Mesenchymal stem cell (in vitro differentiated cells and primary cell): ENCODE measurements around the gene RNF40.

ENCODE experiments used
- DNase-seq: peaks from one replicate; pipeline ENCODE4 v3.0.0-alpha.2; 2013
- H2AFZ ChIP-seq: one replicate; pipeline ENCODE4 v1.6.1; 2013; ENCODE audit warnings: low read depth, mild to moderate bottlenecking, control low read depth, inconsistent platforms, low read length, moderate library complexity
- H2AK5ac ChIP-seq: 2 replicates; pipeline ENCODE4 v1.6.1; 2013; ENCODE audit warnings: low read length, moderate library complexity, mild to moderate bottlenecking, inconsistent platforms; ENCODE audit not compliant: severe bottlenecking
- H2BK120ac ChIP-seq: one replicate; pipeline ENCODE4 v1.6.1; 2013; ENCODE audit warnings: low read depth, mild to moderate bottlenecking, inconsistent platforms, low read length, moderate library complexity
- H2BK12ac ChIP-seq, 2 experiments: one replicate each; pipeline ENCODE4 v1.6.1; 2013; ENCODE audit warnings: inconsistent platforms in 2 of 2, low read length in 2 of 2, mild to moderate bottlenecking in 2 of 2, moderate library complexity in 2 of 2, control low read depth in 1 of 2
- H2BK15ac ChIP-seq: one replicate; pipeline ENCODE4 v1.6.1; 2013; ENCODE audit warnings: mild to moderate bottlenecking, low read depth, inconsistent platforms; ENCODE audit not compliant: poor library complexity, severe bottlenecking
- H2BK5ac ChIP-seq: 2 replicates; pipeline ENCODE4 v1.6.1; 2013; ENCODE audit warnings: low read depth, mild to moderate bottlenecking, low read length, control low read depth, inconsistent platforms; ENCODE audit not compliant: poor library complexity, severe bottlenecking
- H3K14ac ChIP-seq, 2 experiments: one replicate each; pipeline ENCODE4 v1.6.1; 2013; ENCODE audit warnings: inconsistent platforms in 2 of 2, low read length in 2 of 2, control low read depth in 1 of 2, mild to moderate bottlenecking in 1 of 2, moderate library complexity in 1 of 2
- H3K18ac ChIP-seq, 2 experiments: one replicate each; pipeline ENCODE4 v1.6.1; 2013; ENCODE audit warnings: inconsistent platforms in 2 of 2, low read length in 2 of 2, control low read depth in 1 of 2, low read depth in 1 of 2, mild to moderate bottlenecking in 1 of 2
- H3K23ac ChIP-seq, 2 experiments: one replicate each; pipeline ENCODE4 v1.6.1; 2013; ENCODE audit warnings: inconsistent platforms in 2 of 2, low read length in 2 of 2, mild to moderate bottlenecking in 2 of 2, moderate library complexity in 2 of 2, control low read depth in 1 of 2
- H3K27ac ChIP-seq: 2 replicates; pipeline ENCODE4 v1.5.1; 2013; ENCODE audit warnings: mild to moderate bottlenecking, moderate library complexity, low read length, control low read depth, inconsistent platforms; ENCODE audit not compliant: poor library complexity, severe bottlenecking
- H3K27me3 ChIP-seq, 2 experiments: 2 replicates each; pipeline versions ENCODE4 v1.6.1 to v1.7.0; 2013; ENCODE audit warnings: low read length in 2 of 2, mild to moderate bottlenecking in 2 of 2, moderate library complexity in 2 of 2, control low read depth in 1 of 2, inconsistent platforms in 1 of 2; ENCODE audit not compliant: control insufficient read depth in 1 of 2, insufficient read depth in 1 of 2
- H3K36me3 ChIP-seq, 2 experiments: 2 replicates each; pipeline versions ENCODE4 v1.6.1 to v1.7.0; 2013; ENCODE audit warnings: low read length in 2 of 2, control low read depth in 1 of 2, inconsistent platforms in 1 of 2, low read depth in 1 of 2, mild to moderate bottlenecking in 1 of 2; ENCODE audit not compliant: insufficient read depth in 2 of 2, control insufficient read depth in 1 of 2
- H3K4ac ChIP-seq, 2 experiments: one replicate each; pipeline ENCODE4 v1.6.1; 2013; ENCODE audit warnings: inconsistent platforms in 2 of 2, low read length in 2 of 2, mild to moderate bottlenecking in 2 of 2, moderate library complexity in 2 of 2, control low read depth in 1 of 2, low read depth in 1 of 2
- H3K4me1 ChIP-seq: 2 replicates; pipeline ENCODE4 v1.6.1; 2013; ENCODE audit warnings: low read depth, low read length, control low read depth; ENCODE audit not compliant: control insufficient read depth, insufficient read depth
- H3K4me2 ChIP-seq: 2 replicates; pipeline ENCODE4 v1.6.1; 2013; ENCODE audit warnings: low read length, mild to moderate bottlenecking, inconsistent platforms; ENCODE audit not compliant: poor library complexity, severe bottlenecking
- H3K4me3 ChIP-seq, 2 experiments: 2 replicates each; pipeline versions ENCODE4 v1.5.1 to v1.7.0; 2013; ENCODE audit warnings: low read length in 2 of 2, mild to moderate bottlenecking in 2 of 2, control low read depth in 1 of 2, low read depth in 1 of 2; ENCODE audit not compliant: insufficient read depth in 1 of 2
- H3K79me1 ChIP-seq: replicated peaks from 2 replicates; pipeline ENCODE4 v1.6.1; 2013; ENCODE audit warnings: mild to moderate bottlenecking, control low read depth, low read length, inconsistent platforms; ENCODE audit not compliant: poor library complexity, severe bottlenecking
- H3K9ac ChIP-seq: 2 replicates; pipeline ENCODE4 v1.7.0; 2013; ENCODE audit warnings: mild to moderate bottlenecking, low read length, moderate library complexity
- H3K9me3 ChIP-seq: 2 replicates; pipeline ENCODE4 v1.7.0; 2013; ENCODE audit warnings: mild to moderate bottlenecking, low read length; ENCODE audit not compliant: control insufficient read depth
- H4K8ac ChIP-seq: one replicate; pipeline ENCODE4 v1.6.1; 2013; ENCODE audit warnings: inconsistent platforms, mild to moderate bottlenecking, low read length, moderate library complexity
- H4K91ac ChIP-seq: one replicate; pipeline ENCODE4 v1.6.1; 2013; ENCODE audit warnings: mild to moderate bottlenecking, low read length, inconsistent platforms
- WGBS: methylation state at CpG from one replicate; pipeline ENCODE4 v1.1.7; 2013; ENCODE audit warnings: mixed read lengths; 5-methylcytosine and 5-hydroxymethylcytosine counted together

The RNF40 gene

DNA sequence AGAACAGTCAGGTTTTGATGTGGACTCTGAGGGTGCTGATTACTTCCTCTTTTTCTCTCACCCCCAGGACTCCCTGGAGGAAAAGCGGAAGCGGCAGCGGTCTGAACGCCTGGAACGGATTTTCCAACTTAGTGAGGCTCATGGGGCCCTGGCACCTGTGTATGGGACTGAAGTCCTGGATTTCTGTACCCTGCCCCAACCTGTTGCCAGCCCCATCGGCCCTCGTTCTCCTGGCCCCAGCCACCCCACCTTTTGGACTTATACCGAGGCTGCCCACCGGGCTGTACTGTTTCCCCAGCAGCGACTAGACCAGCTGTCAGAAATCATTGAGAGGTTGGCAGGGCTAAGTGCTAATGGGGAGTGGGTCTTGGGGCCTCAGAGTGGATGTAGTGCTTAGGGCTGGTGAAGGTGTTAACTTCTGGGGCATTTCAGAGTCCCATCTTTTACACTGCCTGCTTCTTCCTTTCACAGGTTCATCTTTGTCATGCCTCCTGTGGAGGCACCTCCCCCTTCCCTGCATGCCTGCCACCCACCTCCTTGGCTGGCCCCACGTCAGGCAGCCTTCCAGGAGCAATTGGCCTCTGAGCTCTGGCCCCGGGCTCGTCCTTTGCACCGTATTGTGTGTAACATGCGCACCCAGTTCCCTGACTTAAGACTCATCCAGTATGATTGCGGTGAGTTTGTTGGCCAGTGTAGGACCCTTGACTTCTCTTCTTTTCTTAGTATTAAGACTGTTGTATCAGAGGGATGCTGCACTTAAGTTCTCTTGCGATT lies 33.0 kb upstream of the RNF40 start:
- H3K36me3 ChIP-seq, result peaks cover 64 to 96% of the 10 kb centered on the region in 2 experiments
- no peak overlapping the region for H3K14ac ChIP-seq
- H3K27ac ChIP-seq, result no peak overlapping the region
- H4K91ac ChIP-seq, result no peak overlapping the region
- no peak overlapping the region for H2AFZ ChIP-seq
- no peak for DNase-seq
- H3K27me3 ChIP-seq, result no peaks in the 10 kb centered on the region
- no peak overlapping the region for H2BK120ac ChIP-seq
- H3K9ac ChIP-seq, result no peak overlapping the region
- no peak overlapping the region for H2BK15ac ChIP-seq
- WGBS, result 96% methylated on average over 16 of the region's 17 CpGs
- H3K18ac ChIP-seq, result no peak overlapping the region
- peaks cover 38% of the 10 kb centered on the region for H3K79me1 ChIP-seq
- no peak overlapping the region for H3K23ac ChIP-seq
- H4K8ac ChIP-seq, result no peak overlapping the region
- no peak overlapping the region for H3K4me2 ChIP-seq
- H3K9me3 ChIP-seq, result no peaks in the 10 kb centered on the region
- no peak overlapping the region for H2AK5ac ChIP-seq
- H3K4me1 ChIP-seq, result peaks cover 2% of the 10 kb centered on the region
- no peak overlapping the region for H3K4ac ChIP-seq
- H2BK12ac ChIP-seq, result no peak overlapping the region
- no peak overlapping the region for H2BK5ac ChIP-seq
- no peak overlapping the region for H3K4me3 ChIP-seq

GRCh38 chr16:30731411-30731810 lies 30.7 kb upstream of the RNF40 start:
- Histone ChIP-seq H3K36me3 (peaks cover 60 to 93% of the 10 kb centered on the region in 2 experiments), H3K4me3 (no peak overlapping the region), H2BK5ac (no peak overlapping the region), H3K27ac (no peak overlapping the region), H2AK5ac (no peak overlapping the region), H4K8ac (no peak overlapping the region), H3K79me1 (peaks cover 40% of the 10 kb centered on the region), H3K4me2 (no peak overlapping the region), H2BK12ac (no peak overlapping the region), H3K9ac (no peak overlapping the region), H3K9me3 (no peaks in the 10 kb centered on the region), H3K18ac (no peak overlapping the region), H4K91ac (no peak overlapping the region), H3K4me1 (peaks cover 2% of the 10 kb centered on the region), H3K23ac (no peak overlapping the region), H3K4ac (no peak overlapping the region), H2AFZ (no peak overlapping the region), H3K14ac (no peak overlapping the region), H2BK15ac (no peak overlapping the region), H2BK120ac (no peak overlapping the region), H3K27me3 (no peaks in the 10 kb centered on the region)
- 93% methylated on average over 2 of the region's 3 CpGs for WGBS
- DNase-seq, result peak; percentile 22

GRCh38 chr16:30736995-30737793 lies 24.9 kb upstream of the RNF40 start:
- Histone ChIP-seq H2BK12ac (no peak overlapping the region), H3K18ac (no peak overlapping the region), H2BK15ac (no peak overlapping the region), H3K27me3 (no peaks in the 10 kb centered on the region), H2BK5ac (no peak overlapping the region), H2BK120ac (no peak overlapping the region), H3K27ac (no peak overlapping the region), H3K4ac (no peak overlapping the region), H3K4me1 (peaks cover 8% of the 10 kb centered on the region), H3K4me2 (no peak overlapping the region), H4K91ac (no peak overlapping the region), H3K23ac (peak overlapping the region in 1 of 2 experiments; percentile 77), H2AFZ (no peak overlapping the region), H4K8ac (no peak overlapping the region), H3K14ac (no peak overlapping the region), H2AK5ac (no peak overlapping the region), H3K4me3 (no peak overlapping the region), H3K36me3 (peaks cover 62 to 80% of the 10 kb centered on the region in 2 experiments), H3K9me3 (no peaks in the 10 kb centered on the region), H3K79me1 (peaks cover 44% of the 10 kb centered on the region), H3K9ac (no peak overlapping the region)
- 98% methylated on average over 16 of the region's 17 CpGs for WGBS
- no peak for DNase-seq
